Activated CD4-positive, alpha-beta T cell treated with anti-CD3 and anti-CD28 coated beads, Interleukin-10, Interleukin-2, amounts not matched to agents 100 ng/mL and 50 ng/mL, durations not matched to agents 16 hours and 8 hours (primary cell): Measurements from ENCODE around the gene ARID2.

Source experiments
- DNase-seq: peaks from one replicate; pipeline ENCODE4 v3.0.0-alpha.2; 2020

ARID2 gene

GRCh38 chr12:45872446-45872845 lies 142.9 kb downstream of the ARID2 start:
- DNase-seq = no peak

GRCh38 chr12:45877069-45877468 lies 147.6 kb downstream of the ARID2 start:
- no peak for DNase-seq

- DNase-seq = peak; percentile 31
Measured at GRCh38 chr12:45878630-45879255, 149.2 kb downstream of the ARID2 start.

- no peak for DNase-seq
Measured at GRCh38 chr12:45879363-45879895, 149.9 kb downstream of the ARID2 start.

GRCh38 chr12:45880533-45880932 lies 151.0 kb downstream of the ARID2 start:
- DNase-seq = no peak

GRCh38 chr12:45883187-45883586 lies 153.7 kb downstream of the ARID2 start:
- DNase-seq = no peak

GRCh38 chr12:45886685-45887084 lies 157.2 kb downstream of the ARID2 start:
- DNase-seq = no peak

- no peak for DNase-seq
Measured at GRCh38 chr12:45887544-45887943, 158.0 kb downstream of the ARID2 start.

GRCh38 chr12:45890276-45890675 lies 160.8 kb downstream of the ARID2 start:
- DNase-seq = no peak

- no peak for DNase-seq
Measured at GRCh38 chr12:45893240-45893639, 163.7 kb downstream of the ARID2 start.

GRCh38 chr12:45895961-45896360 lies 166.5 kb downstream of the ARID2 start:
- no peak for DNase-seq

- no peak for DNase-seq
Measured at GRCh38 chr12:45898094-45898493, 168.6 kb downstream of the ARID2 start.

GRCh38 chr12:45907955-45908354 lies 178.4 kb downstream of the ARID2 start:
- DNase-seq = no peak

- no peak for DNase-seq
Measured at GRCh38 chr12:45909041-45909713, 179.7 kb downstream of the ARID2 start.

GRCh38 chr12:45912774-45913173 lies 183.3 kb downstream of the ARID2 start:
- no peak for DNase-seq

- no peak for DNase-seq
Measured at GRCh38 chr12:45913631-45914030, 184.1 kb downstream of the ARID2 start.

GRCh38 chr12:45914090-45914489 lies 184.6 kb downstream of the ARID2 start:
- no peak for DNase-seq

- DNase-seq = no peak
Measured at GRCh38 chr12:45915405-45915804, 185.9 kb downstream of the ARID2 start.

GRCh38 chr12:45918818-45919217 lies 189.3 kb downstream of the ARID2 start:
- DNase-seq = no peak

GRCh38 chr12:45928309-45928708 lies 198.8 kb downstream of the ARID2 start:
- peak; percentile 26 for DNase-seq

GRCh38 chr12:45930369-45930768 lies 200.9 kb downstream of the ARID2 start:
- no peak for DNase-seq

- DNase-seq = no peak
Measured at GRCh38 chr12:45933504-45933903, 204.0 kb downstream of the ARID2 start.

GRCh38 chr12:45934956-45935355 lies 205.4 kb downstream of the ARID2 start:
- DNase-seq = no peak

- no peak for DNase-seq
Measured at GRCh38 chr12:45938566-45938965, 209.1 kb downstream of the ARID2 start.

- no peak for DNase-seq
Measured at GRCh38 chr12:45939759-45940158, 210.3 kb downstream of the ARID2 start.
